ENCODE results near the gene NLK. TPM values are rescaled to one million over a fixed set of nuclear protein-coding genes. Genes with fewer than 3 reads are reported as not detected.

NLK gene
- total RNA-seq, 1 experiment from 2014 or later = 28.0 TPM

GRCh38 chr17:28115046-28115445, 72.6 kb downstream of the NLK start:
- Histone ChIP-seq H3K4me1 (ENCODE audit: control insufficient read depth, insufficient read depth, low read length) (0 out of 2 replicates have a peak, but pooled peaks cover 5% of the 10 kb centered on the region), H3K27me3 (ENCODE audit: control insufficient read depth, insufficient read depth, low read length) (no peaks in the 10 kb centered on the region), H3K36me3 (ENCODE audit: control insufficient read depth, insufficient read depth, low read length) (no peaks in the 10 kb centered on the region), H3K4me3 (ENCODE audit: low read depth in 2 of 2, low read length in 2 of 2) (no peak overlapping the region), H3K27ac (ENCODE audit: low read length) (no peak overlapping the region), H3K9me3 (ENCODE audit: control insufficient read depth, insufficient read depth, low read depth, low read length) (no peaks in the 10 kb centered on the region)
- DNase-seq (ENCODE audit: low read depth, low spot score) (no peak), ATAC-seq (no peak)
- intact Hi-C loops (cut with micrococcal nuclease; ENCODE audit: unreplicated experiment) (no loop called here), in situ Hi-C loops (cut with HindIII; ENCODE audit: low pct_unique_long_range_greater_than_20kb, low sequenced_read_pairs) (no loop called here)
- ChIA-PET CTCF (no interaction called here), POLR2A (interaction anchor here (0.6 kb wide), 1 partner anchor 74 kb away, joined by 3 read pairs; no protein-coding TSS in a partner anchor)
- TF ChIP-seq REST (IDR thresholded peaks at IDR 0.05; ENCODE audit: insufficient read depth in 1 of 2, low read depth in 2 of 2, low read length in 1 of 2) (no peak), TCF7L2 (IDR thresholded peaks at IDR 0.05; ENCODE audit: low read depth, low read length) (no peak), CTCF (IDR thresholded peaks at IDR 0.05) (no peak), SIN3A (IDR thresholded peaks at IDR 0.05; ENCODE audit: borderline replicate concordance, insufficient read depth, low read depth, low read length) (no peak), POLR2AphosphoS5 (IDR thresholded peaks at IDR 0.05; ENCODE audit: low read depth, low read length) (no peak)
- BruUV-seq (replicated peaks) = no TSS peak

- BruUV-seq (replicated peaks) = no TSS peak
- in situ Hi-C loops (cut with HindIII; ENCODE audit: low pct_unique_long_range_greater_than_20kb, low sequenced_read_pairs) = no loop called here
Measured at GRCh38 chr17:28117304-28117703, 74.8 kb downstream of the NLK start.

More at GRCh38 chr17:28117304-28117703, 74.8 kb downstream of the NLK start:
- Histone ChIP-seq H3K9me3 (ENCODE audit: control insufficient read depth, insufficient read depth, low read depth, low read length) (no peaks in the 10 kb centered on the region), H3K36me3 (ENCODE audit: control insufficient read depth, insufficient read depth, low read length) (no peaks in the 10 kb centered on the region), H3K4me1 (ENCODE audit: control insufficient read depth, insufficient read depth, low read length) (0 out of 2 replicates have a peak, but pooled peaks cover 4% of the 10 kb centered on the region), H3K4me3 (ENCODE audit: low read depth in 2 of 2, low read length in 2 of 2) (no peak overlapping the region), H3K27ac (ENCODE audit: low read length) (no peak overlapping the region), H3K27me3 (ENCODE audit: control insufficient read depth, insufficient read depth, low read length) (no peaks in the 10 kb centered on the region)
- TF ChIP-seq SIN3A (IDR thresholded peaks at IDR 0.05; ENCODE audit: borderline replicate concordance, insufficient read depth, low read depth, low read length) (no peak), TCF7L2 (IDR thresholded peaks at IDR 0.05; ENCODE audit: low read depth, low read length) (no peak), REST (IDR thresholded peaks at IDR 0.05; ENCODE audit: insufficient read depth in 1 of 2, low read depth in 2 of 2, low read length in 1 of 2) (no peak), POLR2AphosphoS5 (IDR thresholded peaks at IDR 0.05; ENCODE audit: low read depth, low read length) (no peak), CTCF (IDR thresholded peaks at IDR 0.05) (no peak)
- DNase-seq (ENCODE audit: low read depth, low spot score) = no peak
- intact Hi-C loops (cut with micrococcal nuclease; ENCODE audit: unreplicated experiment) = no loop called here
- ChIA-PET CTCF (no interaction called here), POLR2A (no interaction called here)
- no peak for ATAC-seq
